GM18499 (cell line): ENCODE results near the gene STARD8.
"Not testable (repeated sequence)": the region's sequence is repeated elsewhere in the genome, so short reads cannot be mapped to it uniquely, and the experiment has no call there.

Source experiments
- ATAC-seq: cut with Tn5 transposase; IDR thresholded peaks from one replicate; pipeline ENCODE4 v1.9.1; 2021; ENCODE audit warnings: moderate number of reproducible peaks; ENCODE audit not compliant: insufficient read depth, unreplicated experiment

STARD8 gene

GRCh38 chrX:68647156-68647957 lies at the start of gene STARD8:
TSS of gene STARD8 (plus strand) at chrX:68647666. CDS start at chrX:68647883, 217 bp downstream.
- ATAC-seq: no peak

GRCh38 chrX:68598841-68599240 lies 48.6 kb upstream of the STARD8 start:
- ATAC-seq: no peak

GRCh38 chrX:68599256-68600152 lies 48.0 kb upstream of the STARD8 start:
- ATAC-seq: no peak

- not testable (repeated sequence) for ATAC-seq
These were observed 43.2 kb upstream of the STARD8 start for GRCh38 chrX:68604216-68604615.

- not testable (repeated sequence) for ATAC-seq
These were observed 32.7 kb upstream of the STARD8 start for GRCh38 chrX:68614733-68615132.

GRCh38 chrX:68627986-68628385 lies 19.5 kb upstream of the STARD8 start:
- no peak for ATAC-seq

GRCh38 chrX:68629936-68630335 lies 17.5 kb upstream of the STARD8 start:
- ATAC-seq: not testable (repeated sequence)

- no peak for ATAC-seq
These were observed 16.1 kb upstream of the STARD8 start for GRCh38 chrX:68631336-68631735.

- ATAC-seq: no peak
These were observed 15.0 kb upstream of the STARD8 start for GRCh38 chrX:68632491-68632890.

- ATAC-seq: no peak
These were observed 13.5 kb upstream of the STARD8 start for GRCh38 chrX:68633981-68634380.

- no peak for ATAC-seq
These were observed 12.7 kb upstream of the STARD8 start for GRCh38 chrX:68634649-68635227.

- ATAC-seq: no peak
These were observed 6.8 kb upstream of the STARD8 start for GRCh38 chrX:68640661-68641060.

GRCh38 chrX:68644861-68645260 lies 2.6 kb upstream of the STARD8 start:
- ATAC-seq: no peak

- ATAC-seq: no peak
These were observed 1.0 kb upstream of the STARD8 start for GRCh38 chrX:68646421-68646820.

GRCh38 chrX:68648960-68649359 lies 1.5 kb downstream of the STARD8 start:
- ATAC-seq: no peak

- ATAC-seq: no peak
These were observed 3.0 kb downstream of the STARD8 start for GRCh38 chrX:68650491-68650890.

GRCh38 chrX:68651110-68651509 lies 3.6 kb downstream of the STARD8 start:
- ATAC-seq: no peak

GRCh38 chrX:68652326-68653170 lies 5.1 kb downstream of the STARD8 start:
- ATAC-seq: no peak

GRCh38 chrX:68654693-68655092 lies 7.2 kb downstream of the STARD8 start:
- ATAC-seq: no peak

GRCh38 chrX:68656473-68656872 lies 9.0 kb downstream of the STARD8 start:
- ATAC-seq: not testable (repeated sequence)
